Esophagus muscularis mucosa (tissue), 4 donors: ENCODE results near the gene PCDHGA6. TPM values are rescaled to one million over a fixed set of nuclear protein-coding genes. Genes with fewer than 3 reads are reported as not detected.
A peak's percentile ranks its signal among the peaks of the same experiment; 100 is the strongest.

ENCODE experiments used
- DNase-seq: peaks from one replicate; pipeline ENCODE4 v3.0.0-alpha.2; 2017; ENCODE audit errors: extremely low spot score
- H3K27ac ChIP-seq, 4 donors: fragments of 200-600 bp; sonication (generic); replicated peaks in 1 of 4; 1 replicate in 3 of 4; 2 replicates in 1 of 4; pipeline ENCODE4 v1.5.1; 2016 to 2019; ENCODE audit warnings: mild to moderate bottlenecking in 1 of 4
- H3K27me3 ChIP-seq, 4 donors: fragments of 200-600 bp; sonication (generic); one replicate each; pipeline versions ENCODE4 v1.5.1 to v1.6.0; 2016 to 2019
- H3K36me3 ChIP-seq, 4 donors: fragments of 200-600 bp; sonication (generic); one replicate each; pipeline ENCODE4 v1.5.1; 2016 to 2019
- H3K4me1 ChIP-seq, 4 donors: fragments of 200-600 bp; sonication (generic); one replicate each; pipeline ENCODE4 v1.5.1; 2016 to 2019
- H3K4me3 ChIP-seq, 4 donors: fragments of 200-600 bp; sonication (generic); 1 replicate in 2 of 4; 2 replicates in 2 of 4; pipeline ENCODE4 v1.5.1; 2016 to 2019; ENCODE audit warnings: mild to moderate bottlenecking in 4 of 4, moderate library complexity in 1 of 4
- H3K9me3 ChIP-seq, 4 donors: fragments of 200-600 bp; sonication (generic); 1 replicate in 3 of 4; 2 replicates in 1 of 4; pipeline ENCODE4 v1.5.1; 2016 to 2019
- EP300 ChIP-seq: sonication (generic); formaldehyde crosslinking; IDR thresholded peaks from one replicate; pipeline ENCODE4 v1.6.1; 2017; ENCODE audit warnings: antibody characterized with exemption
- POLR2A ChIP-seq: fragments of 450-650 bp; IDR thresholded peaks from one replicate; pipeline ENCODE4 v1.6.1; 2017; ENCODE audit warnings: antibody characterized with exemption, moderate library complexity, mild to moderate bottlenecking, low read depth
- POLR2AphosphoS5 ChIP-seq, 2 donors: sonication (generic); formaldehyde crosslinking; IDR thresholded peaks; one replicate each; pipeline ENCODE4 v1.6.1; 2017; ENCODE audit warnings: antibody characterized with exemption in 2 of 2
- WGBS: methylation state at CpG from one replicate; pipeline ENCODE4 v1.1.5; 2018; 5-methylcytosine and 5-hydroxymethylcytosine counted together
- intact Hi-C: fragments of 100-400 bp; cut with DNase I; formaldehyde crosslinking; loops from one replicate; pipeline ENCODE4 v1.15.1; 2023
- total RNA-seq, 4 donors: library from RNA; depleted of rRNA; stranded (reverse); fragments of >200 nt; gene quantifications; one replicate each; pipeline versions ENCODE4 v1.1.0 to v1.2.1, GENCODE V29; 2016
- TF ChIP-seq, protein P1 (sequence below), 3 experiments: fragments of 200-600 bp in 2 of 3; fragments of 450-650 bp in 1 of 3; sonication (generic) in 2 of 3; IDR thresholded peaks; one replicate each; pipeline ENCODE4 v1.5.1; 2017 to 2019; ENCODE audit warnings: antibody characterized with exemption in 3 of 3, mild to moderate bottlenecking in 2 of 3, moderate library complexity in 1 of 3

The PCDHGA6 gene
- total RNA-seq, 4 donors from 2014 or later: 4.1 to 7.1 (median 5.9) TPM

DNA sequence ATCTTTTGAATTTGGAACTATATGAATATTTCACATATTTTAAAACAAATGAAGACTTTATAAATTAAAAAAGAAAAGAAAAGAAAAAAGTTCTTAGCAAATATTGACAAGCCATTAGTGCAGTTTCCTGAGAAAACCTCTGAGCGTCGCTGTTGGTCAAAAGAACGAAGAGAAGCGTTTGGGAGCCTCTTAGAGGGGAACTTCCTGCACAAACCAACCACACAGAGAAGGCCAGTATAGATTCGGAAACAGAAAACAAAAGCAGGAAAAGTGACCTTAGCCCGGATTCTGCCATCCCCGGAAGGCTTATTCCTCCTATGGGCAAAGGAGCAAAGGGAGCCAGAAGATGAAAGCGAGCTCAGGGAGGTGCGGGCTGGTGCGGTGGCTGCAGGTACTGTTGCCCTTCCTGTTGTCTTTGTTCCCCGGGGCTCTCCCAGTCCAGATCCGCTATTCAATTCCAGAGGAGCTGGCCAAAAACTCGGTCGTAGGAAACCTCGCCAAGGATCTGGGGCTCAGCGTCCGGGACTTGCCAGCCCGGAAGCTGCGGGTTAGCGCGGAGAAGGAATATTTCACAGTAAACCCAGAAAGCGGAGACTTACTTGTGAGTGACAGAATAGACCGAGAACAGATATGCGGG lies 13.8 kb upstream of the PCDHGA6 start, which contains the start of gene PCDHGB2:
PCDHGB2 (plus strand) TSS at position 205 of the 637 bp plus-strand sequence; CDS start at position 347, 142 bp downstream.
- 22% methylated on average over 23 of the region's 24 CpGs for WGBS
- H3K27me3 ChIP-seq: peaks cover 0 to 27% (median 0%) of the 10 kb centered on the region in 4 donors
- H3K36me3 ChIP-seq: no peaks in the 10 kb centered on the region
- TF ChIP-seq, protein P1, sequence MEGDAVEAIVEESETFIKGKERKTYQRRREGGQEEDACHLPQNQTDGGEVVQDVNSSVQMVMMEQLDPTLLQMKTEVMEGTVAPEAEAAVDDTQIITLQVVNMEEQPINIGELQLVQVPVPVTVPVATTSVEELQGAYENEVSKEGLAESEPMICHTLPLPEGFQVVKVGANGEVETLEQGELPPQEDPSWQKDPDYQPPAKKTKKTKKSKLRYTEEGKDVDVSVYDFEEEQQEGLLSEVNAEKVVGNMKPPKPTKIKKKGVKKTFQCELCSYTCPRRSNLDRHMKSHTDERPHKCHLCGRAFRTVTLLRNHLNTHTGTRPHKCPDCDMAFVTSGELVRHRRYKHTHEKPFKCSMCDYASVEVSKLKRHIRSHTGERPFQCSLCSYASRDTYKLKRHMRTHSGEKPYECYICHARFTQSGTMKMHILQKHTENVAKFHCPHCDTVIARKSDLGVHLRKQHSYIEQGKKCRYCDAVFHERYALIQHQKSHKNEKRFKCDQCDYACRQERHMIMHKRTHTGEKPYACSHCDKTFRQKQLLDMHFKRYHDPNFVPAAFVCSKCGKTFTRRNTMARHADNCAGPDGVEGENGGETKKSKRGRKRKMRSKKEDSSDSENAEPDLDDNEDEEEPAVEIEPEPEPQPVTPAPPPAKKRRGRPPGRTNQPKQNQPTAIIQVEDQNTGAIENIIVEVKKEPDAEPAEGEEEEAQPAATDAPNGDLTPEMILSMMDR (IDR thresholded peaks at IDR 0.05): peak in 2 of 3 experiments; percentile 14 to 25
- TF ChIP-seq POLR2AphosphoS5 (IDR thresholded peaks at IDR 0.05) (no peak), POLR2A (no peak), EP300 (no peak)
- H3K4me3 ChIP-seq: peak within 1 kb of the TSS; percentile 23 to 41 (median 24)
- intact Hi-C loops: loop anchor here (10.0 kb wide), 1 partner anchor 205 kb away; no protein-coding TSS in a partner anchor
- peaks cover 10 to 100% (median 98%) of the 10 kb centered on the region in 4 donors for H3K9me3 ChIP-seq
- H3K27ac ChIP-seq: no peak within 1 kb of the TSS
- no peak for DNase-seq
- no peaks in the 10 kb centered on the region for H3K4me1 ChIP-seq

DNA sequence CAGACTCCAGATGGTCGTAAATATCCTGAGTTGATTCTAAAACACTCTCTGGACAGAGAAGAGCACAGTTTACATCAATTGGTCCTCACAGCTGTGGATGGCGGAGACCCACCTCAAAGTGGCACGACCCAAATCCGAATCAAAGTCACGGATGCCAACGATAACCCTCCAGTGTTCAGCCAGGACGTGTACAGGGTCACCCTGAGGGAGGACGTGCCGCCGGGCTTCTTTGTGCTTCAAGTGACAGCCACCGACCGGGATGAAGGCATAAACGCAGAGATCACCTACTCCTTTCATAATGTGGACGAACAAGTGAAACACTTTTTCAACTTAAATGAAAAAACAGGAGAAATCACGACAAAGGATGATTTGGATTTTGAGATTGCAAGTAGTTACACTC lies 13.0 kb upstream of the PCDHGA6 start:
- 47% methylated on average over 13 of the region's 15 CpGs for WGBS
- no peak for DNase-seq
- Histone ChIP-seq H3K27me3 (peaks cover 0 to 35% (median 0%) of the 10 kb centered on the region in 4 donors), H3K9me3 (peaks cover 14 to 100% (median 98%) of the 10 kb centered on the region in 4 donors), H3K4me3 (no peak overlapping the region), H3K4me1 (no peaks in the 10 kb centered on the region), H3K36me3 (no peaks in the 10 kb centered on the region), H3K27ac (no peak overlapping the region)
- intact Hi-C loops: no loop called here
- TF ChIP-seq POLR2AphosphoS5 (IDR thresholded peaks at IDR 0.05) (no peak), EP300 (no peak), POLR2A (no peak)
- TF ChIP-seq, protein P1 (IDR thresholded peaks at IDR 0.05): no peak

DNA sequence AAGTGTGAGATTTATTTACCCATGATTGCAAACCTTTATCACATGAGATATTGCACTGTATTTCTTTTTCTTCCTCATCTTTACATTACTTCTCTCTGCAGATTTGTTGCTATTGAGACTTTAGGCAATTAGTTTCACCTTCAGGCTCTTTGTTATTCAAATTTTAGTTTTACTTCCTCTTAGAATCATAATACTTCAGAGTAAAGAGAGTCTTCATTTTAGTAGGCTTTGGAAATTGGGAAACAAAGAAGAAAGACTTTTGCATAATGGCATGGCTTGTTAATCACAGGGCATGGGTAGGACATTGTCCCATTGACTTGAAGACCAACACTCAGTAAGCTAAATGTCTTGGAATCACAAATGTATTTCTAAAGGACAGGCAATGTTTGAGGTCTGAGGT lies 11.0 kb upstream of the PCDHGA6 start:
- intact Hi-C loops: no loop called here
- H3K9me3 ChIP-seq: peaks cover 5 to 100% (median 98%) of the 10 kb centered on the region in 4 donors

DNA sequence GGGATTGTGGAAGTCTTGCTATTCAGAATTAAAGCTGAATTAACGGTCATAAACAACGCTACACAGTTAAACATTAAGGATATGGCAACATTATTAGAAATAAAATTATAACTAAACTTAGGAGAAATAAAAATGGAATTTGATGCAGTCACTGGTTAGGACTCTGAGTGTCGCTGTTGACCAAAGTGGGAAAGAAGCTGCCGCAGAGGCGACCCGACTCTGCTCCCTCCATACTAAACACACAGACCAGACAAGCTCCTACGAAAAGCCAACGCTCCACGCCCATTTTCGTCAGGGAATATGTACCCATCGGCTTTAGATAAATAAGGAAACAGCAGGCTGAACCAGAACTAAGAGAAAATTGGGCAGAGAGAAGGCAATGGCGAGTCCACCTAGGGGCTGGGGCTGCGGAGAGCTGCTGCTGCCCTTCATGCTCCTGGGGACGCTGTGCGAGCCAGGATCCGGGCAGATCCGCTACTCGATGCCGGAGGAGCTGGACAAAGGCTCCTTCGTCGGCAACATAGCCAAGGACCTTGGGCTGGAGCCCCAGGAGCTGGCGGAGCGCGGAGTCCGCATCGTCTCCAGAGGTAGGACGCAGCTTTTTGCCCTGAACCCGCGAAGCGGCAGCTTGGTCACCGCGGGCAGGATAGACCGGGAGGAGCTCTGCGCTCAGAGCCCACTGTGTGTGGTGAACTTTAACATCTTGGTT lies 9.6 kb upstream of the PCDHGA6 start, which contains the start of gene PCDHGA5:
PCDHGA5 (plus strand) TSS at position 211 of the 709 bp plus-strand sequence; CDS start at position 380, 169 bp downstream.
- intact Hi-C loops: no loop called here
- WGBS: 19% methylated on average over 31 of the region's 34 CpGs
- TF ChIP-seq POLR2AphosphoS5 (IDR thresholded peaks at IDR 0.05) (no peak), POLR2A (no peak), EP300 (no peak)
- TF ChIP-seq, protein P1 (IDR thresholded peaks at IDR 0.05): peak in 1 of 3 experiments; percentile 3
- no peak for DNase-seq
- Histone ChIP-seq H3K36me3 (no peaks in the 10 kb centered on the region), H3K27ac (no peak within 1 kb of the TSS), H3K4me3 (peak within 1 kb of the TSS; percentile 14 to 31 (median 28)), H3K4me1 (no peaks in the 10 kb centered on the region), H3K27me3 (peaks cover 0 to 43% (median 0%) of the 10 kb centered on the region in 4 donors), H3K9me3 (peaks cover 5 to 100% (median 97%) of the 10 kb centered on the region in 4 donors)

More for the DNA sequence above, 11.0 kb upstream of the PCDHGA6 start:
- Histone ChIP-seq H3K27me3 (peaks cover 0 to 43% (median 0%) of the 10 kb centered on the region in 4 donors), H3K36me3 (no peaks in the 10 kb centered on the region), H3K27ac (no peak overlapping the region), H3K4me3 (no peak overlapping the region), H3K4me1 (no peaks in the 10 kb centered on the region)
- no peak for DNase-seq
- TF ChIP-seq EP300 (no peak), POLR2AphosphoS5 (IDR thresholded peaks at IDR 0.05) (no peak), POLR2A (no peak)
- TF ChIP-seq, protein P1 (IDR thresholded peaks at IDR 0.05): no peak
